Midbrain (tissue), 1 donor: ENCODE measurements around the gene SMYD2.

ENCODE experiments used
- DNase-seq: peaks from one replicate; lab custom pipeline; 2025; lab: John Stamatoyannopoulos, UW

SMYD2 gene

DNA sequence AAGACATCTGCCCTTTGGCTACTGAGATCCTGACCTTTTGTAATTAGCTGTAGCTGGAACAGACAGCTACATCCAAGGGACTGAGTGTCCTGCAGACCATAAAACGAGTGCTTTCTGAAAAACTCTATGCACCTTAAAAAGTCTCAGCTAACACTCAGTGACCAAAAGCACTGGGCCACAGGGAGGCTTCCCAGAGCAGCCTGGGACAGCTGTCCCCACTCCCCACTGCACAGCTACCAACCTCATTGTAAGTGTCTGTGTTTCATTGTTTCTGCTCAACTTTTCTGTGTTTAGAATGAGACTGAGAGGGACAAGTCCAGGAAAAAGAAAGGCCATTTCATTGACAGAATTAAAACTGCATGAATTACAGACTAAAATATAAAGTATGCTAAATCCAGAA is 80.7 kb downstream of the SMYD2 start:
- no peak for DNase-seq

DNA sequence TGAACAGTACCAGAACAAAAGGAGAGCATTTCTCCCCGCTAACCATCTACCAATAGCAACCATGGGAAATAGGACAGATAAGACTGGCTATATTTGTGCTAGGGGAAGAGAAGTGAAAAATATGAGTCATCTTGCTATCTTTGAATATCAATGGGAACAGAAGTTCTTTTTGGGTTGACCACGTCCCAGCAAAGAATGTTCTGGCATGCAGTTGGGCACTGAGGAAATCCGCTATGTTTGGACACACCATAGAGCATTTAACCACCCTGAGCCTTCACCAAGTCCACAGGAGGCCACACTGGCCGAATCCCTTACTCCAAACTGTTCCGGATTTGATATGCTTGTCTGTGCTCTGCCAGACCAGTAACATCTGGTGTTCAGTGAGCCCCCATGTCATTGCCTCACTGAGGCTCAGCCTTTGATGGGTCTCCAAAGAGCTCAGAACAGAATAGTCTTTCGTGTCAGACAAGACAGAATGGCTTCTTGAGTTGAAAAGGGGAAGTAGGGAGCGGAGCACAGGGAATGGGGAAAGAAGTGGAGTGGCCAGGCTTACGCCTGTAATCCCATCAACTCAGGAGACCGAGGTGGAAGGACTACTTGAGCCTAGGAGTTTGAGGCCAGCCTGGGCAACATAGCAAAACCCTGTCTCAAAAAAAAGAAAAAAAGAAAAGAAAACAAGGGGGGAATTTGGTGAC is 81.4 kb downstream of the SMYD2 start:
- peak; percentile 33 for DNase-seq

DNA sequence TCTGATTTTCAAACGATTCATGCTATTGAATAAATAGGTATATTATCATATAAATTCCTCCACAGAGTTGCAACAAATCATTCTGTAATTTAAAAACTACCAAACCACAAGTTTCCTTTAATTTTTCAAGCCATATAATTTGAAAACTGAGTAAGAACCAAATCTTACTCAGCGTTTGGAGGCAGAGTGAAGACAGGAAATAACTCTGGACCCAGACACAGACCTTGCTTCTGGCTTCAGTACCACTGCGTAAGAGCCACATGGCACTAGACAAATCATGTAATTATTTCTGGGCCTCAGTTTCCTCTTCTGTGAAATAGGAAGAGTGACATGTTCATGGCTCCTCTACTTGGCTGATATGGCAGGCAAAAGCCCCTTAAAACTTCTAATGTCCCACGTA is 82.4 kb downstream of the SMYD2 start:
- DNase-seq, result no peak

DNA sequence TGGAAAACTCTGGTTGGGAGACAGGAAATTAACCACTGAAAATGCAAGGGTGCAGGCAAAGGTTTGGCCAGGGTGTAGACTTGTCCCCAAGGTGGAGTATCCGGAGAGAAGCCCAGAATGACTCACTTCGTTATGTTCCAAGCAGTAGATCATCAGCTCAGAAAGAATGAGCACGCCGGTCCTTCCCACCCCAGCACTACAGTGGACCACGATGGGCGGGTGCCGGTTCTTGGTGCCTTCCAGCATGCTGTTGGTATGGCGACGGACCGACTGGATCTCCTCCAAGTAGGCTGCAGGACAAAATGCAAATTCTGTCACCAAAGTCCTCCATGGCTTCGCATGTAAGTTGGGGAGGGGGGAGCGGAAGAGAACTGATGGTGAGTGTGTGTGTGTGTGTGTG is 83.4 kb downstream of the SMYD2 start:
- no peak for DNase-seq

DNA sequence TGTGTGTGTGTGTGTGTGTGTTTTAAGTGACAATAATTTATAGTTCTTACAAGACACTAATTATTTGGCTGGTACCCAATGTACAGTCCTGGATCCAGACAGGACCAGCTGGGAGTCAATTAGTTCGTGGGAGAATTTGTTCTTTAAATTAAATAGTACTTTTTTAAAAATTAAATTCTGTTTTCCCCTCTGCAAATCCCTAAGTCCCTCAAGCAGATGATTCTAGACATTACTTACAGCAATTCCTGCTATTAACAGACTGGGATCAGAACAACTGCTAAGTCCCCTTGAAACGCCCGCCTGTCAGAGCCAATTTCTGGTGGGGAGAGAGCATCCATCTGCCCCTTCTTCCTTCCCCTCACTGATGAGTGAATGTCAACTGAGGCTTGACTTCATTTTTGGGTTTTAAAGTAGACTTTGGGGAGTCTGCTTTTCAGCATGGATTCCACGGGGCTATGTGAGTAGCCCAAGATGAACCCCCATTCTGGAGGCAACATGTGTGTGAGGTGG is 83.9 kb downstream of the SMYD2 start:
- no peak for DNase-seq

DNA sequence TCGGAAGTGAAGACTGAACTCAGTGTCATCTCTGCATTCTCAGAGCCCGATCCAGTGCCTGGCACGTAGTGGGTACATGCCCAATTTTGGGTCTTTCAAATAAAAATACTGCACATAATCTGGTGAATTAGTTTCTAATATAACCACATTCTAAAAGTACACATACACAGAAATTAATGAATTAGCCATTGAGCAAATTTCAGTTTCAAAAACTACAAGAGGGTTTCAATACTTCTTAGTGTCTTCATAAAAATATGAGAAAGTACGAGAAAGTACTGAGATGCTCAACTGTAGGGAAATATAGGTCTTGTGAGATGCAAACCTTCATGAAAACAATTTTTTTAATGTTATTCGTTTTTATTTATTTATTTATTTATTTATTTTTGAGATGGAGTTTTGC is 86.9 kb downstream of the SMYD2 start:
- DNase-seq, result no peak

DNA sequence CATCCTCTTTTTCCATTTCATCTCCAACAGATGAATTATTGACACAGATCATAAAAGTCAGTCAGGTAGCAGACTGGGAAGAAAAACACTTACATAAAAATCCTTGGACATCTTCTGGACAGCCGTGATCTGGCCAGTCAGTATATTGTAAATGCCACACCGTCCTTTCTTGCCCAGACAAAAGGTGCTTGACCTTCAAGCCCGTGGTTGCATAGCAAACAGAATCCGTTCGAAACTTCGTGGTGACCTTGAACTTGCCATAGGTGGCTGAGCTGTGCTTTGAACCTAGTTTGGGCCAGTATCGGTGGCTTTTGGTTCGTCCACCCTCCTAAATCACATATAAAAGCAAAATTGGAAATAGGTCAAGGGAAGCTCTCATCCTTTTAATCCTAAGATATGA is 88.4 kb downstream of the SMYD2 start:
- no peak for DNase-seq

DNA sequence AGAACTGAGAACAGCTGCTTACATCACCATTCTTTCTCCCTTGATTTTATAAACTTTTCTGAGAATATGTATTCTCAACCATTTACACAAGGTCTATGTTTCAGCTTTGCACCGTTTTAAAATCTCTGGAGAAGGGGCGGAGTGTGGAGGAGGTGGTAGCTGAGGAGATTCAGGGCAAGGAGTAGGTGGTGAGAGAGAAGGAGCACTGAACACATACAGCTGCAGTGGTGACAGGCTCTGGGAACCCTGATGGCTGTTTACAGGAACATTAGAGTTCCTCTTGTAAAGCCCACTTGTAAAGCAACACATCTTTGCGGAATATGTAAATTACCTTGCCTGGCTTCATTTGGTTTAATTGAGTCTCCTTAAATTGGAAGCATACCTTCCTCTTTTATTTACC is 89.7 kb downstream of the SMYD2 start:
- no peak for DNase-seq

DNA sequence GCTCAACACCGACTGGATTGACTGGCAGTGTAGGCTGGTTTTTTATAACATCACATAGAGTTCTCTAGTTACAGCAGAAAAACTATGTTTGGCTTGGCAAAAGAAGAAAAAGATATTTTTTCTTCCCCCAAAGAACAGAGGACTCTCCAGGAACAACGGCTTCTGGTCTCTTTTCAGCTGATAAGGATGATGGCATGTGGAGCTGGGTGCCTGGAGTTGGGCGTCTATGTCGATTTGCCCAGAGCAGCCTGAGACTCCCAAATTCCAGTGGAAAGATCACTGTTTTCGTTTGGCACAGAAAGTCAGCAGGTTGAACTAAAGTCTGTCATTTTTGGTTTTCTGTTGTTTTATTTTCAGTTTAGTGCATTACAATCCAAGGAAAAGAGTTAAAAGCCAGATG is 91.1 kb downstream of the SMYD2 start:
- DNase-seq, result no peak

DNA sequence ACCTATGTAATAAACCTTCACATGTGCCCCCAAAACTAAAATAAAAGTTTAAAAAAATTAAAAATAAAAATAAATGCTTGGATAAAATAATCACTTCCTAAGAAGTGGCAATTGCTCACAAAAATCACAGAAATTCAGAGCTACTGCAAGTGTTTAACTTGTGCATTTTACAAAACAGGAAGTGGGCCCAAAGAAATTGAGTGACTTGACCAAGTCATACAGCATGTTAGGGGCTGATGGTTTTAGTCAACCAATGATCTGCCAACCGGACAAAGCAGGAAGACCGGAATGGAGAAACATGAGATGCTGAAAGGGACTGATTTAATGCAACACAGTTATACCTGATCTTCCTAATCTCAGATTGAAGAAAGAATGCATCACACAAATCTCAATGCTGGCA is 96.5 kb downstream of the SMYD2 start:
- no peak for DNase-seq

DNA sequence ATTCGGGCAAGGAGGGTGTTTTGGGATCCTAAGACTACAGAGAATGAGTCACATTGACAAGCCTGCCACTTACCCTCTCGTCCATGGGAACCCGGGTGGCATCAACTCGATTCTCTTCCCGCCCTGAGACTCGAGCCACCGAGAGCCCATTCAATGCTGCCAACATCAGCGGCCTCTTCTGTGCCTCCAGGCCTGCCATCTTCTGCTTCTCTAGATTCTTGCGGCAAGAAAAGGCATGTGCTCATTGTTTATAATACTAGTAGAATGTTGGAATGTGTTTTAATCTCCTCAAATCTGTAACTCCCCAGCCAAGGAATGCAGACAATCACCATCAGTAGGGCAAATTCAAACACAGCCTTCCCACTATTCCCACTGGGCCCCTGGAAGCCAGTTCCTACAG is 96.9 kb downstream of the SMYD2 start:
- no peak for DNase-seq

DNA sequence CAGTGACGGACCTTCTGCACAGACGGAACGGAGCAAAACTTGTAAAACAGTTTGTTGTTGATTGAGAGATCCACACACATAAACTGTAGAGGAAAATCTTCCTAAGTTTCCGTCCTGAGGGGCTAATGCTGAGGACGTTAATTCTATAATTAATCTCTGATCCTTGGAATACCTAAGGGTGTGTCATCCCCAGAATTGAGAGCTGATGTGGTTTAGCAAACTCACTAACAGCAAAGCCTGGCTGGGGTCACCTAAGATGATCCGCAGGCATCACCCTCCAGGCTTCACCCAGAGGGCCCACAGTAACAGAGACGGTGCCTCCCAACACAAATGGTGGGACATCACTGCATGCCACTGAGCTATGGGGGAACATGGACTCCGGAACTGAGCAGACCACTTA is 97.5 kb downstream of the SMYD2 start:
- DNase-seq, result no peak

DNA sequence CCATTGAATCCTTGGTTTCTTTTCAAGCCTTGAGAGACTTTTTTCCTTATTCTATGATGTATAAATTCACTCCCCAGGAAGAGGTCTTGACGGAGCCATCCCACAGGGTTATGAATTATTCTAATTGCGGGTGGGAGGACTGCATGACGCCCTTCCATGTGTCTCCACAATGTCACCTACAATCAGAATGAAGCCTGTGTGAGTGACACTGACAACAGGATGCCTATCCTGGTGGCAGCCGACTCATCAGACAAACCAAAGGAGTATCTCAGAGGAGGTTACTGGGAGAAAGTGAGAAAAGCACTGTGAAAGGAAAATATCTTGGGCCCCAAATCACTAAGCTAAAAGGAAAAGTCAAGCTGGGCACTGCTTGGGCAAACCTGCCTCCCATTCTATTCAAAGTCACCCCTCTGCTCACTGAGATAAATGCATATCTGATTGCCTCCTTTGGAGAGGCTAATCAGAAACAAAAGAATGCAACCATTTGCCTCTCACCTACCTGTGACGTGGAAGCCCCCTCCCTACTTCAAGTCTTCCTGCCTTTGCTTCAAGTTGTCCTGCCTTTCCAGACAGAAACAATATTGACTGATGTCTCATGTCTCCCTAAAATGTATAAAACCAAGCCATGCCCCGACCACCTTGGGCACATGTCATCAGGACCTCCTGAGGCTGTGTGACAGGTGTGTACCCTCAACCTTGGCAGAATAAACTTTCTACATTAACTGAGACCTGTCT is 98.4 kb downstream of the SMYD2 start:
- no peak for DNase-seq

DNA sequence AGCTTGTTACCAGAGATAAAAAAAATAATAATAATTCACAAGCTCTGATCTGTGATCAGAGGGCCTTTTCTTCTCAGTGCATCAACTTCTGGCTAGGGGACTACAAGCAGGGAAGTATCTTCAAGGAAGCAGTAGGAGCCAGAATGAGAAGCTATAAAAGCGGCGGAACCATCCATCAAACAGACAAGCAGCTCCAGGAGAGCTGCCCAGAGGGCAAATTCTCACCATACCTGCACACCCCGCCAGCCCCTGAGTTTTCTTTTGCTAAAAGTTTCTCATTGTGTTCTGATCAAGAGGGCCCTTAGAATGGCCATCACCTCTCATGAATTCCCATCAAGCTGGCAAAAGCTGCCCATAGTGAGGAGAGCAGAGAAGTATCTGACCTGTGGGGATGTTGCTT is 99.4 kb downstream of the SMYD2 start:
- no peak for DNase-seq

DNA sequence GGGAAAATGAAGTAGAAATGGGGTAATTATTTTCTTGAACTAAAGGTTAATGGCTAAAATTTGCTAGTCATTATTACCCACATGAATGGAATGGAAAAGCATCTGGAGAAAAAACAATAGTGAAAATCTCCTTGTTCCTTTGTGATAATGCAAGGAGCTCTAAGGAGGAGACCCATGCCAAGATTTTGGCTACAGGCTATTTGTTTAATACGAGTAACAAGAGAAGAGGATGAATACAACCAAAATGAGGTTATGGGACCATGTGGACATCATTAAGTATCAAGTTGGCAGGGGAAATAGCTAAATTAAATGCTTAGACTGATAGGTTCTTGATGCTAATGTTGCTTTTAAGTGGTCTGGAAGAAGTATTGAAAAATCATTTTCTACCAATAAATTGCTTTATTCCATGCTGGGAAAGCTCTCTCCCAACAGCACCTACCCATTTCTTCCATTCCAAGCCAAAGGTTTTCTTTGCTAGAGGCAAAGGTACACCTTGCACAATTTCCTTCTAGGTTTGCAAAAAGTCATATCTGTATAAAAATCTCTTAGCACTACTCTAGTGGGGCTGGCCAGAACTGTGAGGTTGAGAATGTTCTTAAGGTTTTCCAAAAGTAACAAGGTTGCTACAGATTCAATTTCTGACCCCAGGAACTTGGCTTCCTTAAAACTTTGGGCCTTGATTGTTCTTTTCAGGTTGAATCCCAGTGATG is 100.2 kb downstream of the SMYD2 start:
- no peak for DNase-seq

DNA sequence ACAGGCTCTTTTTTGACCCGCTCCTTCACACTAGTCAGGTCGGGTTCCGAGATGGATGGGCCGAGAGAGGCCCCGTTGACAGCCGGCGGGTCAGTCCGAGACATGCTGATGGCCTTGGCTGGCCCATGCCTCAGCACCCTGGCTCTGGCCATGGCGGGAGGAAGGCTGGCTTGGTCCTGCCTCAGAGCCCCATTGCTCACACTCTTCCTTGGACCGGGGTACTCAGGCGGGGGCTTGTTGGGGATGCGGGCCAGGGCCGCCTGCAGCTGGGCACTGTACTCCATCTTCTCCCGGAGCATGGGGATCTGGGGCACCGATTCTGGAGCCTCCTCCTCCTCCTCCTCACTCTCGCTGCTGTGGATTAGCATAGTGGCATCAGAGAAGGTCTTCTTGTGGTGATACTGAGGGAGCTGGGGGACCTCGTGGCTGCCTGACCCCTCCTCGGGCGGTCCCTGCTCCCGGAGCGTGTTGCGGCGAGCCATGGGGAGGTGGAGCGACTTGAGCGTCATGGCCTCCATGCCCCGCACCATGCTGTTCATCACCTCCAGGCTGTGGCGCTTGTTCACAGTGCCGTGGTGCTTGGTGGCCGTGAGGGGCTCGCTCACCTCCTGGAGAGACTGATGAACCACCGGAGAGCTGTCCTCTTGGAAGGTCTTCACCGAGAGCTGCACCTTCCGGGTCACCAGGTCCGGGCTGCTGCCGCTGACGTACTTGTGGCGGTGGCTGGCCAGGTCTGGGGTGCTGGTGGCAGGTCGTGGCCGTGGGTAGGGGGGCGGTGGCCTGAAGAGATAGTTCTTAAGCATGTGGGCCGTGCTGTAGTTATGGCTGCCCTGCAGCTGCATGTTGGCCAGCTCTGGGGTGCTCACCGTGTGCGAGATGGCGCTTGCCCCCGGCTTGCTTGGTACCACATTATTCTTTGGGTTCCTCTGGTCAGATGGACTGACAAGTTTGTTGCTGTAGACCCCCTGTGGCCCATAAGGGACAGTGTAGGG is 102.7 kb downstream of the SMYD2 start:
- DNase-seq, result no peak

DNA sequence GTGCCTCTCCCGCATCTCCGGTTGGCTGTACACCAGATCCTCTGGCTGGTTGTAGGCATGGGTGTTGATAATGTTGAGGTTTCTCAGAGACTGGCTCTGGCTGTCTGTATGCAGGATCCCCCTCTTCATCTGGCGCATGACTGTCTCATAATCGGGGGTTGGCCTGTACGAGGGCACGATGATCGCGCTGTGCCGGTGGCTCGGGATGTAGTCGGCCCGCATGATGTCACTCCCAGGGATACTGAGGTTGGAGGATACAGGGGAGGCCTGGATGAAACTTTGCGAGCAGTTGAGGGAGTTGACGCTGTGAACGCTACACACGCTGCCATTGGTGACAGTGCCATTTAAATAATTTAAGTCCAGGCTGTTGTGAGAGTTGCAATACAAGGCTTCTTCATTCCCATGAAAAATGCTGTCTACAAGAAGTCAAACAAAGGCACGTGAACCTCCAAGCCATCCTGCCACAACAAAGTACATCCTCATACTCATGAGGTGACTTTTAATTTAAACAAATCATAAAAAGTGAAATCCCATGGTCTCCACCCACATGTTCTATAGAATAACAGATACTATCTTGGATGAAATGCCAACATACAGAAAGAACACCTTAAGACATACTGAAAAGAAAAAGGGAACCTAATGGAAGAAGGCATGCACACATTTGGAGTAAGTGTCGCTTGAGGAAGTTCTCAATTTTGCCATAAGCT is 103.6 kb downstream of the SMYD2 start:
- DNase-seq, result no peak

DNA sequence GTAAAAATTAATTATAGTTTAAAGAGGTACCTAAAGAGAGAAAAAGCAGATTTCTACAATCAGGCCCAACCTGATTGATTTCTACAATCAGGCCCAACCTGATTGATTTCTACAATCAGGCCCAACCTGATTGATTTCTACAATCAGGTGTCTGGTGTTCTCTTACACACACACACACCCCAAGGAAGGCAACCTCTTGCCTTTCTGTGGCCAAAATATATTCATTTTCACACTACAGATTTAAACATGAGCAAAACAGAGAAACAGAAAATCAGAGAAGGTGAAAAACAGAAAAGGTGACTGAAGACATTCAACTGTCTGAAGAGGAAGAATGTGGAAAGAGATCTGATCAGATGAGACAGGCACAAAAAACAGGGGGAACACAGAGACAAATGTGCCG is 104.5 kb downstream of the SMYD2 start:
- no peak for DNase-seq

DNA sequence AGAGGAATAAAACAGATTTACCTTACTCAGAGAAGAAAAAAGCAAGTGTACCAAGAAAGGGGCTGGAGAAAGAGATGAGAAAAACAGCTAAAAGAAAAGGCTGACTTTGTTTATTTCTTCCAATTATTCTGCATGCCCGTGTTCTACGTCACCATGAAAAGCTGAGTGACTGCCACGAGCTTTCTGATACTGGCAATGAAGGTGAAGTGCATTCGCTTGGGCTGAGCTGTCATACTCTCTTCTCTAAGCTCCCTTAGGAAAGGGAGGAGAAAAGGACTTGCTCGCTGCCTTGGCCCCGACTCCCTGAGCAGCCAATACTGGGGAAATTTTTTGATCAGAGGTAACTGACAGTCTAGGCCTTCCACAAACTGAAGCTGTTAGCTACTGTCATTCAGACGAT is 105.4 kb downstream of the SMYD2 start:
- no peak for DNase-seq
